Inferior parietal cortex (tissue), 1 donor: ENCODE results near the gene NFIX.

Source experiments
- DNase-seq: peaks from one replicate; pipeline ENCODE4 v3.0.0-alpha.2; 2016; ENCODE audit errors: extremely low spot score

The NFIX gene

GRCh38 chr19:13122275-13122878 lies 127.1 kb downstream of the NFIX start:
- DNase-seq: no peak

GRCh38 chr19:13122980-13123957 lies 128.0 kb downstream of the NFIX start:
- no peak for DNase-seq

- no peak for DNase-seq
Observed at GRCh38 chr19:13127051-13127450, 131.8 kb downstream of the NFIX start.

GRCh38 chr19:13127811-13128575 lies 132.7 kb downstream of the NFIX start:
- no peak for DNase-seq

GRCh38 chr19:13128583-13128982 lies 133.3 kb downstream of the NFIX start:
- no peak for DNase-seq

- no peak for DNase-seq
Observed at GRCh38 chr19:13129384-13129783, 134.1 kb downstream of the NFIX start.

GRCh38 chr19:13130886-13131490 lies 135.7 kb downstream of the NFIX start:
- no peak for DNase-seq

- no peak for DNase-seq
Observed at GRCh38 chr19:13132471-13133180, 137.4 kb downstream of the NFIX start.

- peak; percentile 65 for DNase-seq
Observed at GRCh38 chr19:13133241-13133870, 138.1 kb downstream of the NFIX start.

- no peak for DNase-seq
Observed at GRCh38 chr19:13134626-13135025, 139.4 kb downstream of the NFIX start.

GRCh38 chr19:13135068-13136062 lies 140.1 kb downstream of the NFIX start:
- no peak for DNase-seq

- no peak for DNase-seq
Observed at GRCh38 chr19:13137290-13137794, 142.1 kb downstream of the NFIX start.

GRCh38 chr19:13138171-13138915 lies 143.1 kb downstream of the NFIX start:
- no peak for DNase-seq

GRCh38 chr19:13138916-13139198 lies 143.6 kb downstream of the NFIX start:
- no peak for DNase-seq

GRCh38 chr19:13139633-13140311 lies 144.5 kb downstream of the NFIX start:
- DNase-seq: no peak

- no peak for DNase-seq
Observed at GRCh38 chr19:13146763-13147563, 151.7 kb downstream of the NFIX start.
